T1000 (cell line): Measurements from ENCODE around the gene JARID2.

Experiments used
- DNase-seq: peaks from one replicate; lab custom pipeline; 2025; ENCODE audit warnings: mixed read lengths; lab: John Stamatoyannopoulos, UW

The JARID2 gene

DNA sequence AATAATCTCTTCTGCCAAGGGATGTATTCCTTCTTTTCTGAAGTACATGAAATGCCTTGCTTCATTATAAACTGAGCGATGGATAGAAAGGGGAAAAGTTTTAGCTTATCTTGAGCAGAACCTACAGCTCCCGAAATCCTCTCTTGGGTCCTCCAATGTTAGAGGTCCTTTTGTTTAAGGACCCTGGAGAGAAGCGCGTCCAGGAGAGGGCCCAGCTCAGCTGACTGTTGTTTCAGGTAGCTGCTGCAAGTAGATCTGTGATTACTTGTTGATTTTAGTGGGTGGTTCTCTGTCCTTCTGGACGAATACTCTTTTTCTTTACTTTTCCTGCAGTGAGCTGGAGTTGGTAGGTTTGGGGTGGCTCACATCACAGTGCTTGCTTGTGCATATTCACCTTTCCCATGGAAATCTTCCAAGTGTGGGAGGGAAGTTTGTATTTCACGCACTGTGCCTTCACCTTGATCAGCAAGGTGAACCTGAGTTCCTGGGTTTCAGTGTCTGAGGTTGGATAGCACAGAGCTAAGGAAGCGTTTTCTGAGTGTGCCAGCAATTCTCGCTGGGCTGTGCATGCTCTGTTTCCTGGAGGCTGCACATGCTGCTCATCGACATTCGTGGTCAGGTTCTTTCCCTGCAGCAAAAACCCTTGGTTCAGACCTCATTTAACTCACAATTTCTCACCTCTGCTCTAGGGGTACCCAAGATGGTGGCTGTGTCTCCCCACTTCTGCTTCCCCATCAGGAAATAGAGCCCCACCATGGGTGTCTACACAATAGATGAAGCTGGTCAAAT, 176.3 kb downstream of the JARID2 start:
- DNase-seq: no peak

DNA sequence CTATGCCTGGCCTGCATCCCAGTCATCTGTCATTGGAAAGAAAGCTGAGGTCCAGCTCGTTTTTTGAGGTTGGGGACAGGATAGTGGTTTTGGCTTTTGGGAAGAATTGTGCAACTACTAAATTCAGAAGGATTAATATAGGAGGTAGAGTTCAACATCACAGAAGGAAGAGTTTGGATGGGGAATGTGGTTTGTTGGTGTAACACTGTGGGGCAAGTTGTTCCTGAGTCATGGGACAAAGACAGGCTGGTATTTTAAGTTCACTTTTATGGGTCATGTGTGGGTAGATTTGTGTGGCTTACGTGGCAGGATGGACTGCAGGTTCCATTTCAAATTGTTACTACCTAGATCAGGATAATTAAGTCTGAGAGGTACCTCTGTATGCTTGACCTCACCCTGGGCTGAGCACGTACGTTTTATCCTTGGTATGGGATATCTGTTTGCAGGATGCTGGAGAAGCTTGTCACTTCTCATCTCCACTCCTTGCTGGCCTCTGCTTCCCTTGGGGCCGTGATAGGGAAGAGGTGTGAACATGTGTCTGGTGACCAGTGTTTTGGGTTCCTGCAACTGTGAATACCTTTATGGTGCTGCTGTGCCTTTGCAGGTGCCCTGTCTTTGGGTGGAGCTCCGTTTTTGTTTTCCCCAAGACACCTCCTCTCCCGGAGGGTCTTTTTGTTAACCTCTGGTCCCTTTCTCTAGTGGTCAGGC, 177.6 kb downstream of the JARID2 start:
- no peak for DNase-seq

DNA sequence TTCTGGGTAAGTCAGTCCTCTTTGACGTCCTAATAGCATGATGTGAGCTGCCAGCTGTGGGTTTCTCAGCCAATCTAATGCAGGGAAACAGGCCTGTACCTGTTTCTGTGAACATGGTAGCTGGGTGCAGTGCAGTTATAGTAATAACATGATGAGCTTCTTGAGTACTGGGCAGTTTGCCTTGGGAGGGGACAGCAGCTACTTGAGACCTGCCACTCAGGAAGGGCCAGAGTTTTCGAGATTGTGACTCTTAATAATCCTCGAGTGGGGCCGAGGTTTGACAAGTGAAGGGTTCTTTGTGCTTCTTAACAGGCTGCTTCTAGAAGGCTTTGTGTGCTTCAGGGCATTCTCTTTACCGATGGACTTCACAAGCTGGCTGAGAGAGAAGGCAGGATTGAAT, 180.1 kb downstream of the JARID2 start:
- DNase-seq: no peak

DNA sequence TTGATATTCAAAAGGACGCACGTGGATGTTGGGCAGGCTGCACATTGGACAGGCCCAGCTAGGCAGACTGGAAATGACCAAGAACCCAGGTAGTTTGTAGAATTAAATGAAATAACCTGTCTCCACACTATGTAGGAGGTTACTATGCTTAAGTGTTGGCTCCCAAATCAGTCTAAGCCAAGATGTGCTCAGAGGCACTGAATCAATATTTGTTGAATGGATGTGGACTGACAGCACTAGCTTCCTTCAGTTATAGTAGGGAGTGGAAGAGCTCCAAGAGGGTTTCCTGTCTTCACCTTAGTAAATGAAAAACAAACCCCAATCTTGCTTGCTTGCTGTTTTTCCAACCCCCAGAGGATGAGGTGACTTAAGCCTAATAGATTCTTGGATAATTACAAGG, 180.5 kb downstream of the JARID2 start:
- DNase-seq: no peak

DNA sequence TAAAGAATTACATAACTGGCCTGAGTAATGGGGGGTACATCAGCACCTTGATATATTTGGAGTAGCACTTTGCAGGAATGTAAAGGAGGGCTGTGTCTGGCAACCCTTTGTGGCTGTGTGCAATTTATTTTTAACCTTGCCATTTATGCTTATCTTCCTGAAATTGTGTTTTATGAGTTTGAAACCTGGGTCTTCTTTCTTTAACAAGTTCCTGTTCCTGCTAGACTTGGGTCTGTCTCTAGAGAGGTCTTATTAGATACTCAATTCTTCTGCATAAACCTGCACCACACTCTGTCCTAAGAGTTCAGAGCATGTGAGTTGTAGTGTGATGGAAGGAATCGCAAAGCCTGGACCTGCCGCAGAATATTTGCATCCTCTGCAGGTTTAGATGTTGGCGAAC, 181.0 kb downstream of the JARID2 start:
- DNase-seq: no peak

DNA sequence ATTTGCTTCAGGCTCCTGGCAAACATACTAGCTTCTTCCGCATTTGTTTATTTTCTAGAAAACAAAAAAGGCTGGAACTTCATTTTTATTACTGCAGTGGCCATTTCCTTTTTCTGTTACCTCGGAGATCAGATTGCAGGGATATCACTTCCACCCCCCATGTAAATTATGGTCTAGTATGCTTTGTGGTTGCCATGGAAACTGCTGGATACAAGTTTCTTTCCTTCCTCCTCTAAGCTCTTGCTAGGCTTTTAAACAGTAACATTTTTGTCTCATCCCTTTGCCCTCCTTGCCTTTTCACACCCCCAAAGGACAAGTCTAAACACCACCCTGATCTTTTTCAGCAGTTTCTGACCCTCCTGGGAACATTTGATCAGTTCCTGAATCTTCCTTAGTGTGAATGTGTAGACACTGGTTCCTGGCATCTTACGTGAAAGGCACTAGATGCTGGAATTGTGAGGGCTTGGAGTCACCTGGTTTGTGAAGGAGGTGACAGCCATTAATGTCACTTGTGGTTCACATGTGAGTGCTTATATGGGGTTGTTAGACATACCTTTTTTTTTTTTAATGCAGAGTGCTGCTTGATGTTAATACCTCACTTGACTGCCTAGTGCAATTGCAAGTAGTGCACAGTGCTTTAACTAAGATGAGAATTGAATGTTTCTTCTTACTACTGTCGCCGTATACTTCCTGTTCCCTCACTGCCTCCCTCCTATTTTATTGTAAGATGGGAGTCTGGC, 181.6 kb downstream of the JARID2 start:
- no peak for DNase-seq

DNA sequence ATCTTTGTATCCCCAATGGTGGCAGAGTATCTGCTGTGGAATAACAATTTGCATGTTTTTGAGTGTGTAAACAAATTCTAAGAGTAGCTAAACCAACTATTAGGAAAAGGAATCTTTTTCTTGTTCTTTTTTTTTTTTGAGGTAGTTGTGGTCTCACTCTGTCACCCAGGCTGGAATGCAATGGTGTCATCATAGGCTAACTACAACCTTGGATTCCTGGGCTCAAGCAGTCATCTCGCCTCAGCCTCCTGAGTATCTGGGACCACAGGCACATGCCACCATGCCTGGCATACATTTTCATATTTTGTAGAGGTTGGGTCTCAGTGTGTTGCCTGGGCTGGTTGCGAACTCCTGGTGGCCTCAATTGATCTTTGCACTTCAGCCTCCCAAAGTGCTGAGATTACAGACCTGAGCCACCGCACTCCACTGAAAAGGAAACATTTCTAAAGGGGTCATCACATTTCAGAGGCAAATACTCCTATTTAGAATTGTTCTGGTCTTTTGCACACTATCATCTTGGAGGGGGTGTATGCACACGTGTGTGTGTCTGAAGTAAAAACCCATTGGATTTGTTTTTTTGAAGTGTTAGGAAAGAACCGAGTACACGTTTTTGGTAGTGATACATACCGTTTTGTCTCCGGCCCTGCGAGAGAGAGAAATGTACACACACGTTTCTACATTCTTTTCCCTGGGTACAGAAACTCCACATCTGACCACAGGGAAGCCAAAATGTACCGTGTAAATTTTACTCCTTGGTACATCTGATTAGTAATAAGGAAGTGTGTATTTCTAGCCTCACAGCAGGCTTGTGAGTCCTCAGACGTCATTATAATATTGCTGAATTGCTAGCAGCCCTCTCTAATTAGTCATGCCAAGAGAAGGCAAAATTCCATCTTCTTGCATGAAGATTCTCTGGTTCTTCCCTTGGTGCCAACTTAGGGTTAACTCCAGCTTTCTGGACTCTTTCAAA, 183.6 kb downstream of the JARID2 start:
- DNase-seq: no peak

DNA sequence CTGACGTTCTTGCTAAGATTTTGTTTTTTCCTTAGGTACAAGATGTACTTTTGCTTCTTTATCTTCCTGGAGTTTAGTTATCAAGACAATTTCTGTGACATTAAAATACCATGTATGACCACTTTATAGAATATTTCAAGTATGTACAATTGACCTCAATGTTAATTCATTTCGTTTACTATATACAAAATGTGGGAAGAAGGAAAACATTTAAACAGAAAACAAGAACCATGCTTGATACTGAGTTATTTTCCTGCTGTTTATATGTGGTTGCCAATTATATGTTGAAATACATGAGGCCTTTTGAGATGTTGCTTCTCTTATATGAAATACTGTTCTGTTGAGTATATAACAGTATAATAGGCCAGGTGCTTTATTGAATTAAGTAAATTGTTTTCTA, 184.3 kb downstream of the JARID2 start:
- no peak for DNase-seq

DNA sequence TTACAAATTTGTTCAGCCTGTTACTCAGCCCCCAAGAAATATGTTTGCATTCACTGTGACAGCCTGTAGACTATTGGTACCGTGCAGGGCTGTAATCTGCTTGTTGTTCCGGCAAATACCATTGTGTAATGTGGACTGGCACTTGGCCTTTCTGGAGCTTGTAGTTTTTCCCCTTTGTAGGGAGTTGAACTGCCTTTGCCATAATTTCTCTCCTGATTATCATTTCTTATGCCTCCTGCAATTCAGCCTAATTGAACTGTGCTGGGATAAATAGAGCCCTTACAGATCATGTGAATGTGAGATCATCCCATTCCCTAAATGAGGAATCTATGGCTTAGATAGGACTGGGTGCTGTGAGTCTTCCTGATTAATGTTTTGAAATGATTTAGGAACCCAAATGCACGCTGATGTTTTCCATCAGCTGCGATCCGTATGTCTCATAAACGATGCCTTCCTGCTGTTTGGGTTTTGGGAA, 185.1 kb downstream of the JARID2 start:
- no peak for DNase-seq

DNA sequence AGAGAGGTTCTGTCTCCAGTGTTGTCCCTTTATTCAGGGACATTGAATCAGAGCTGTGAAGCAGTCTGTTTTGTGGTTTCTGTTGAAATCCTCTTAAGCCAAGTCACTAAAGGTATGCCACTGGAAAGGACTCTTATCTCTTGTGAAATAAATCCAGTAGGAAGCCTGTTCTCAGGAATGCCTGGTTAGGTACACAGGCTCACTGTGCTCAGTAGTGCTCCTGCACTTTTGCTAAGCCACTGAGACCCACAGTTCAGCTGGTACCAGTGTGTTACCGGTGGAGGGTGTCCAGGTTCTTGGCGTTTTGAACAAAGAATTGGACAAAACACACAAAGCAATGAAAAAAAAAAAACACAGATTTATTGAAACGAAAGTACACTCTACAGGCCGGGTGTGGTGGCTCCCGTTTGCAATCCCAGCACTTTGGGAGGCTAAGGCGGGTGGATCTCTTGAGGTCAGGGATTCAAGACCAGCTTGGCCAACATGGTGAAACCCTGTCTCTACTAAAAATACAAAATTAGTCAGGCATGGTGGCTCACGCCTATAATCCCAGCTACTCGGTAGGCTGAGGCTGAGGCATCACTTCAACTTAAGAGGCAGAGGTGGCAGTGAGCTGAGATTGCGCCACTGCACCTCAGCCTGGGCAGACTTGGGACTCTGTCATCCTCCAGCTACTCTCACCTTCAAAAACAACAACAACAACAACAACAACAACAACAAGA, 186.1 kb downstream of the JARID2 start:
- DNase-seq: no peak

DNA sequence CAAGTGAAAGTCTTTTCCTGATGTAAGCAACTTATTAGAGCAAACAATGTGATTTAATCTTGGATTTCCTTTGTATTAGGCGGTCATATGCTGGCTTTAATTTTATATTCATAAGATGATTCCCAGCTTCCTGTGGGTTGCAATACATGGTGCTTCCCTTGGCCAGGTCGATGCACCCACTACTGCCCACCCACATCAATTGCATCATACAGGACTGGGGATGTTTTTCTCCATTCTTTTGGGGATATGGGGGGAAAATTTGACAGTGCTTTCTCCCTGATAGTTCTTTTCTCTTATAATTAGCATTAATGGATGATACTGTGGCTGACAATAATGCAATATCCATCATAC, 187.6 kb downstream of the JARID2 start:
- DNase-seq: no peak

DNA sequence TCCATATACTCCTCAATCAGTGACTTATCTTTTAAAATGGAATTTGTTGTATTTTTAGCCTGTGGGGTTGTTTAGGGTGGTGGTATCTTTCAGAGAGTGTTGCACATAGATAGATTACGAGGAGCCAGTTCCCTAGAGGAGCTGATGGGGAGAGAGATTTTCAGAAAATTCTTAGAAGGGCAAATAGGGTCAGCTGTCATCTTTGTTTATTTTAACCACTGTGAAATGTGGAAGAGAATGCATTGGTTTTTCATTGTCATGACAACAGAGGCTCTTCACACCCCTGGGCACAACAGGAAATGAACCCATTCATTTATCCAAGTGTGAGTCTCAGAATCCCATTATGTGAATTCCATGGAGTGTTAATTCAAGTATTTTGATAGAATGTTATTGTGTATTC, 188.4 kb downstream of the JARID2 start:
- DNase-seq: no peak

DNA sequence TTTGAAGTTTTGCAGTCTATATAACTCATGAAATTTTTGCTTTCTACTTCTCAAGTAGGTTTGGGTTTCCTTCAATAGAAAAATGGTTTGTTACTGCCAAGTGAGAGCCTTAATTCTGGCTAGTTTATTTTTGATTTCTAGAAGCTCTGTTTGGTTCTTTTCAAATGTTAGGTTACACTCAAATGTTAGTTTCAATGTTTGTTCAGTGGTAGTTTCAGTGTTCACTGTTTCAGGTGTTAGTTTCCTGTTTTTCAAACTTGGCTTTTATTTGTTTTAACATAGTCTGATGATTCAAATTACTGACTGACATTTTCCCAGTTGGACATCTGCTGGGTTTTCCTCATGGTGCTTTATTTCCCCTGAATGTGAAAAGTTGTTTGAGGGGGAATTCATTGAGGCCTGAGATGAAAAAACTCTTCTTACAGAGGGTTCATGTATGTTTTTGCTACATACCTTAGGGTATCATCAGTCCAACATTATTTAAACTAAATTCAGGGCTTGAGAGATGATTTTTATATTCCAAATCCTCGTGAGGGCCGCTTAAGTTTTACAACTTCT, 189.0 kb downstream of the JARID2 start:
- no peak for DNase-seq

DNA sequence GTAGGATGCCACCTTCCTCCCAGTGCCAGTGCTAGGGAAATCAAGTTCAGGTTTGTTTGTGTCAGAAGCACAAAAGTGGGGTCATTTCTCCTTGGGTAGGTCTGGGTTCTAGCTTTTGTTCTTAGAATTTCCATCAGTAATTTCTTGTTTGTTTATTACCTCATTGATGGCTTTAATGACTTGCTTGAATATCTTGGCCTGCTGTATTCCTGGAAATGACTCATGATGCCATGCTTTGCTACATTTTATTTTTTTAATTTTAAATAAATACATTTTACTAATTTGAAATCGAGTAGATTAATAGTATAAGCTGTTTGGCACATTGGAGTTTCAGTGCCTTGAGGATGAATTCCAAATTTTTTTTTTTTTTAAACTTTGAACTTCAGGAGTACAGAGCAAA, 189.6 kb downstream of the JARID2 start:
- DNase-seq: no peak

DNA sequence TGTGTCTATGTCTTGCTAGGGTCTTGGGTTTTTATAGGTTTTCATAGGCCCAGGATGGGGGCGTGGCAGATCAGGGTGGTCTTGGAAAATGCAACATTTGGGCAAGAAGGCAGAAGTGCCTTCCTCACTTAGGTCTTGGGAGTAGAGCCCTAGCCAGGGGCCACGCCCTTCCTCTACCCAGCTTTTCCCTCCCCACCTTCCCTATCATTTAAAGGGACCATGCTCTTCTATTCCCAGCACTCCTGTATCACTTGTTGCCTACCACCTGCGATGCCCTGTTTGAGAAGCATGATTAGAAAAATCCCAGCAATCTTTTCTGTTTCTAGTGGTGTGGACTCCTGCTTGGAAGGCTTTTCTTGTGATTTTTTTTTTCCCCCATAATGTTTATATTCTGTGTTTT, 190.6 kb downstream of the JARID2 start:
- DNase-seq: no peak

DNA sequence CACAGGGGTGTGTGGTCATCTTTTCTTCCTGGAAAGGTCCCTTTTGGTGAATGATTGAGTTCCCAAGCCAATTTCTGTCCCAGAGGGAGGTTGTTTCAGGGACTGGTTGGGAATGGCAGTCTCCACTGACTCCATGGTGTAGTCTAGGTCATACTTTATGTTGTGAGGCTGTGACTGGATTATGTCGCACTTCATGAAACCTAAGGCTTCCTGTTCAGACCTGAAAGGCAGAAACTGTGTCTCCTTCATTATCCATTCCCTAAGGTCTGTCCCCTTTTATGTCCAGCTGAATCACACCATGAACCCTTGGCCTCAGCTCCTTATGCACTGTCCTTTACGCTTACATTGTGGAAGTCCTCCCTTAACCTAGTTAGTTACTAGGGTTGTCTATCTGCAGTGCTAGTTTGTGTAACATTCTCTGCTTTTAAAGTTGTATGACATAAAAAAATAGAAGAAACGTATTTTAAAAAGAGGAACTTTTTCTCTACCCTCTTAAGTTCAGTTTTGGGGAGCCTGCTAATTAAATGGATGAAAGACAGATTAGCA, 191.3 kb downstream of the JARID2 start:
- DNase-seq: no peak

DNA sequence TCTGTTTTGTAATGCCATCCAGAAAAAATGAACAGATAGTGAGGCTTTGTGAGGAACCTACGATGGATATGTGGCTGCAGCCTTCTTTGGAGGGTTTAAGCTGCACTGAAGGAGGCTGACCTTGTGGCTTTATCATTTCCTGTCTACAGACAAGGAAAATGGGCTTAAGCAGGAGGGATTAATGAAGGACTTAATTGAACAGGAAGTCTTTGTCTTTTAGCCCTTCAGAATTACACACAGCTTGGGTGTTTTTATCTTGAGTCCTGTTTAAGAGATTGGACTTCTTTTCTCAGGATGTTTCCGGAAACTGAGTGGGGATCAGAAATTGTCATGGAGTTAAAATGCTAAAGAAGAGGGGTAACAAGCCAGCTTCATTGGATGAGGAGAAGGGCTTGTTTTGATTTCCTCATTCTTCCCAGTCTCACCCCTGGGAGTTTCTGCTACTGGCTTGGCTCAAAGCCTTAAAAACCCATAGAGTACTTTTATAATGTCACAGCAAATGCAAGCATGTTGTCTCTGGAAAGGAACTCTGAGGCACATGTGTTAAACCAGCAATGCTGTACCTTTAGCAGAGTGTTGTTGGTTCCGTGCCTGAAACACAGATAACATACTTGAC, 193.6 kb downstream of the JARID2 start:
- DNase-seq: no peak

DNA sequence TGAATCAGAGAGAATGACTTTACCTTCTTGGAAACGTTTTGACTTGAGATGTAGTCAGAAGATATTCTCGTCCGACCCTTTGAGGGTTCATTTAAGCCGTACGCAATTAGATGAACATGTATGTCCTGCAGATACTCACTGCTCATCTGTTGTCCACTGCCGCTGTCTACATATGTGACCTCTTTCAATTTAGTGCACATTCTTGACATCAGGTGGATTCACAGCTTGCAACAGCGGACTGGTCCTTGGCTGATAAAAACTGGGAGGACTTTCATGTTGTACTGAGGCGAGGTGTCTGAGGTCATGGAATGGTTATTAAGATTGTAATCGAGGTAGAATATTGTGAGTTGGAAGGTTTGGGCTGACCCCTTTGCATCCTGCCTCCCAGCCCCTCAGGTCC, 194.2 kb downstream of the JARID2 start:
- DNase-seq: no peak

DNA sequence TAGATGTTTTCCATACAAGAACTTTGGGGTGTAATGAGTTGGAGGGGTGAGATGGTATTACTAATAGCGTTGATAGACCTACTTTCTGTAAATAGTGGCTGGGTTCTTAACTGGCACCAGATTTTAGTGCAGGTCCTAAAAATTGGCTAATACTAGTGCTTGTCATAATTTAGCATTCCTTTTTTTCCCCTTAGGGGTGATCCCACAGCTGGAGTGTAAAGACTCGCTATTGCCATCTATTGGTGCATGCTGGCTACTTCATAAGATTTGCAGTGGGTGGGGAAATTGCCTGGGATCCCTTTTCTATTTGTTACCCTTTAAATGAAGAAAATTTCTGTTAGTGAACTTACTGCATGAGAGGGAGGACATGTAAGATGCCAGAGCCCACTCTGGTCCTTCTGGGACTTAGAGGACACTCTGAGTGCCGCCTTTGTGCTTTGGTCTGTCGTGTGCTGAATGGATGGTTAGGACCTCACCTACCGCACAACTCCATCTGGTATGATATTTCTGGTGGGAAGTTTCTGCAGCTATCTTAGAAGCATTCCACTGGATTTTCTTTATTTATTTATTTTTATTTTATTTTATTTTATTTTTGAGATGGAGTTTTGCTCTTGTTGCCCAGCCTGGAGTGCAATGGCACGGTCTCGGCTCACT, 195.5 kb downstream of the JARID2 start:
- peak; percentile 13 for DNase-seq
